ENCODE data around the gene NCKAP5L.

The NCKAP5L gene

GRCh38 chr12:49825971-49826421 is 2.2 kb downstream of the NCKAP5L start:
- FAIRE-seq (no peak), DNase-seq (ENCODE audit: insufficient read length, low spot score) (no peak)

DNA sequence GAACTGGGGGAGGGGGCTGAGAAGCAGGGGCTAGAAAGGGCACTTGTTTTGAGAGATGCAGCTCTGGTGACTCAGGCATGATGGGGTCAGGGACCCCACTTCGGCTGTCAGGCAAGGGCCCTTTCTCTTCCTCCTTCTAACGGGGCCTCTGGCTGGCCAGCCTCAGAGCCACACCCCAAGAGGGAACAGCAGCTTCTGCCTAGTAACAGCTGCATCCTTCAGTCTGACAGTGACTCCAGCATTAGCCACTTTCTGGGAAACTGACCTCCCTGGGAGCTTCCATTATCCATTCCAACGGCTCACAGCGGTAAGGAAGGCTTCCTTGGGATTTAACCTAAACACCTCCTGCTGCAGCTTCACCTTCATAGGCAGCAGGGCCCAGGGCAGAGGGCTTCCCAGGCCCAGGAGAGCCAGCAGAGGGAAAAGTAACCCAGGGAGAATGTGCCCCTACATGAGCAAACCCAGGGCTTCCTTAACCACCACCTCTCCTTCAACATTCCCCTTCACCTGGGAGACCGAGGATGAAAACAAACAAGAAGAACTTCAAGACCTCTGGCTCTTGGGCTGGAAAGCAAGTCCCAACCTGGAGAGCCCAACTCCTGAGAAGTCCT is 2.7 kb downstream of the NCKAP5L start:
- FAIRE-seq (no peak), DNase-seq (ENCODE audit: insufficient read length, low spot score) (no peak)

DNA sequence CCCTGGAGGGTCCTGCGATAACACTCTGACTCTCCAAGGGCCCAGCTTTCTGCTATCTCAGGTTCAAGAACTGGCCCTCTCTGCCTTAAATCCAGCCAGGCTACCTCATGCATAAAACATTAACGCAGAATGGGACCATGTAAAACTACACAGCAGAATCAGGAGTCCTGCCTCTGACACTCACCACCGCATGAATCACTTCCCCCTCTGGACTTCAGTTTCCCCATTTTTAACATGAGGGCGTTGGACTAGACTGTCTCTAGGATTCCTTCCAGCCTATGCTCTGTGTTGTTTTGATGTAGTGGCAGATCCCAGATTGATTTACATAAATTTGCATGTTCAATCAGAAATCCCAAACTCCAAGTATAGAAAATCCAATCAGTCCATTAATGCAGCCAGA is 3.3 kb downstream of the NCKAP5L start:
- no peak for FAIRE-seq

GRCh38 chr12:49824416-49824815 is 3.8 kb downstream of the NCKAP5L start:
- FAIRE-seq (no peak), DNase-seq (ENCODE audit: insufficient read length, low spot score) (no peak)

More for the DNA sequence above, 3.3 kb downstream of the NCKAP5L start:
- DNase-seq (ENCODE audit: insufficient read length, low spot score), result no peak

DNA sequence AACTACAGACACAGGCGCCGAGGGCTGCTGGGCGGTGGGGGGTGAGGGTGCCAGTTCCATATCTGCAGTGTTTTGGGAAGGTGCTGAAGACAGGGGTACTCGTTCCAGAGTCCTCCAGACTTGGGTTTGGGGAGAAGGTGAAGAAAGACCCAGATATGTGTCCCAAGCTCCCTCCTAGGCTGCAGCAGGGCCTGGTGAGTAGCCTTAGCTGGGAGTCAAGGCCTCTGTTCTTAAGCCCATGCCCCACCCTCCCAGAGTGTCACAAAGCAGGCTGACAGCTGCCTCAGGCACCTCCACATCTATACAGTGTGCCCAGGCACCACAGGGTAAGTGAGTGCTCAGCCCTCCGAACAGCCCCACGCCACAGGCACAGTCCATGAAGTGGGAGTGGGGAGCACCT is 4.3 kb downstream of the NCKAP5L start:
- DNase-seq (ENCODE audit: insufficient read length, low spot score) (no peak), FAIRE-seq (no peak)

GRCh38 chr12:49823350-49823749 is 4.9 kb downstream of the NCKAP5L start:
- DNase-seq (ENCODE audit: insufficient read length, low spot score), result no peak
- no peak for FAIRE-seq

GRCh38 chr12:49821373-49822287 is 6.6 kb downstream of the NCKAP5L start:
- no peak for FAIRE-seq
- no peak for DNase-seq (ENCODE audit: insufficient read length, low spot score)

DNA sequence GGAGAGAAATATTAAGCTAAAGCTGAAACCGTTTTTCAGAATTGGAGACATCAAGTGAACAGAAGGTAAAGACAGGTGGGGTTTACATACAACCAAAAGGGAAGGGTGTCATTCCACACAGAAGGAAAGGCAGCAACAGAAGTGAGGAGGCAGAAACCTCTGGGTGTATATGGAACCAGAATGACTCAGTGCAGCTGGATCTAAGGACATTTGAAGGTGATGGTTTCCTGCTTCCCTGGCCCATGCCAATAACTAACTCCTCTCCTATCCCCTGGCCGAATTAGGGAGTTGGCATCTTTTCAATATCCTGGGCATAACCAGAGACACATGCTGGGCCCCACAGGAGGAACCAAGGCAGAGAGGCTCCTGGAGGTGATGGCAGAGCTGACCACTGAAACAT is 8.4 kb downstream of the NCKAP5L start:
- FAIRE-seq (no peak), DNase-seq (ENCODE audit: insufficient read length, low spot score) (no peak)

- DNase-seq (ENCODE audit: insufficient read length, low spot score) (no peak), FAIRE-seq (no peak)
These were observed 9.8 kb downstream of the NCKAP5L start for GRCh38 chr12:49818241-49818895.

DNA sequence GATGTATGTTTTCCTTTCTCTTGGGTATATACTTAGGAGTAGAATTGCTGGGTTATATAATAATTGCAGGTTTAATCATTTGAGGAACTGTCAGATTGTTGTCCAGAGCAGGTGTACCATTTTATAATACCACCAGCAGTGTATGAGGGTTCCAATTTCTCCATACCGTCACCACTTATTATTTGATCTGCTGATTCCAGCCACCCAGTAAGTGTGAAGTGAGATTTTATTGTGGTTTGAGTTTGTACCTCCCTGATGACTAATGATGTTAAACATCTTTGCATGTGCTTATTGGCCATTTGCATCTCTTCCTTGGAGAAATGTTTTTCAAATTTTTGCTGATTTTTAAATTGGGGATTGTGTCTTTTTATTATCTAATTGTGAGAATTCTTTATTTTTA is 15.1 kb downstream of the NCKAP5L start:
- FAIRE-seq, result no peak
- DNase-seq (ENCODE audit: insufficient read length, low spot score), result no peak

GRCh38 chr12:49811961-49812401 is 16.2 kb downstream of the NCKAP5L start:
- FAIRE-seq, result no peak
- DNase-seq (ENCODE audit: insufficient read length, low spot score), result no peak

- DNase-seq (ENCODE audit: insufficient read length, low spot score) (no peak), FAIRE-seq (no peak)
These were observed 17.1 kb downstream of the NCKAP5L start for GRCh38 chr12:49811136-49811535.

DNA sequence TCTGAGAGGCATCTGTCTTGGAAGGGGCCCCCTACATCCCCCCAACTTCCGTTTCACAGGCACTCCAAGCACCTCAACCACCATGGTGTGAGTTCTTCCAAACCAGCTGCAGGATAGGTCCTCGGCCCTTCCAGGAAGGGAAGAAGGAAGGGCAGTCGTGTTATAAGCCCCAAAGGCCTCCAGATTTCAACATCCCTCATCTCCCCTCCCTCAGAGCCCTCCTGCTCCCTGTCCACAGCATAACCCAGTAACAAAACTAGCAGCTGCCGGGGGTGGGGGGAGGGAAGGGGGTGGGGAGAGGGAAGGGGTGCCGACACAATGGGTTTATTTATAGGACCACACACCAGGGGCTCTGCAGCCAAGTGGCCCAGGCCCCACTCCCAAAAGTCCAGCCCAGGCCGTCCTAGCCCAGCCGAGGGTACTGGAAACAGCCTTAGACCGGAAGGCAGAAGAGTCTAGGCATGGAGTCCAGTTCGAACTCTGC is 18.3 kb downstream of the NCKAP5L start:
- FAIRE-seq, result no peak
- DNase-seq (ENCODE audit: insufficient read length, low spot score), result no peak

- FAIRE-seq (no peak), DNase-seq (ENCODE audit: insufficient read length, low spot score) (no peak)
These were observed 18.8 kb downstream of the NCKAP5L start for GRCh38 chr12:49809381-49809905.

GRCh38 chr12:49808686-49809380 is 19.4 kb downstream of the NCKAP5L start:
- no peak for DNase-seq (ENCODE audit: insufficient read length, low spot score)
- FAIRE-seq, result no peak

DNA sequence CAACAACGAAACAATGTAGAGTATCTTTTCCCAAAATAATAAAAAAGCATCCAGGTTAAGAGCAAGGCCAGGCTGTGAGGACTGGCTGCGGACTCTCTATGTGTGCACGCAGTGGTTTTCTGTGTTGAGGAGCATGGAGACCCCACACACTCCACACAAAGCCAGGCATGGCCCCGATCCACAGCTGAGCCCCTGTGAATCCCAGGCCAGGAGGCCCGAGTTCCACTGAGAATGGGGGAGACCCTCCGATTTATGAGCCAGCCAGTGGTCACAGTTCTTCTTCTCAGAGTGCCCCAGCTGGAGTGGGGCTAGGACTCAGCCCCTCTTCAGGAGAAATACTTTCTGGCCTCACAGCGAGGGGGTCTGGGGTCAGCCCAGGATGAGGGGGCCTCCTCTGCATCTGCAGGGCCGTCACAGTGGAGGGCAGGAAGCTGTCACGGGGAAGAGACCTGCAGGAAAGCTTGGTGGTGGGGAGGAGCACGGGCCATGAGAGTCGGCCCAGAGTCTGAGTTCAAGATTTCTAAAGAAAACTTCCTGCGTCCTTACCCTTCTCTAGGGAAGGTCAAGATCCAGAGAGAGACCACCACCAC is 20.1 kb downstream of the NCKAP5L start:
- FAIRE-seq (no peak), DNase-seq (ENCODE audit: insufficient read length, low spot score) (no peak)

- DNase-seq (ENCODE audit: insufficient read length, low spot score) (no peak), FAIRE-seq (no peak)
These were observed 21.3 kb downstream of the NCKAP5L start for GRCh38 chr12:49806877-49807276.

DNA sequence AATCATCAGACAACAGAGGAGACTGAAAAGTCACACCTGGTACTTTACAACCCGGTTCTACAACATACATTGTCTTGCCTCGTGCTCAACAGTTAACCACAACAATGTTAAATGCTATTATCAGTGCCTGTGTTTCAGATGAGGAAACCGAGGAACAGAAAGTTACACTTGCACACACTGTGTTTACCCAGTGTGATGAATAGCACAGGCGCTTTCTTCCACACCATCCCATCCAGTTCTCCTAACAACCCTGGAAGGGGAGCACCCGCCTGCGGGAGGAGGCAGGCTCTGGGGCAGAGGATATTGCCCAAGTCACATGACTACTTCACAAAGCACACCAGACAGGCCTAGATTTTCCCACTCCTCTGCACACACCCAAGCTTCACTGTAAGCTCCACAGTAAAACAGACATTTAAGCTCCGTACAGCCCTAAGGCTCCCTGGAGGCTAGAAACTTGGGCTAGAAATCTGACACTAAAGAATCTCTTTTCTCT is 21.8 kb downstream of the NCKAP5L start:
- FAIRE-seq (no peak), DNase-seq (ENCODE audit: insufficient read length, low spot score) (no peak)

GRCh38 chr12:49805409-49805808 is 22.8 kb downstream of the NCKAP5L start:
- FAIRE-seq (no peak), DNase-seq (ENCODE audit: insufficient read length, low spot score) (no peak)

GRCh38 chr12:49804821-49805220 is 23.4 kb downstream of the NCKAP5L start:
- no peak for FAIRE-seq
- DNase-seq (ENCODE audit: insufficient read length, low spot score), result no peak

Measured in HTR-8/SVneo (cell line).